ENCODE results near the gene TNFRSF12A.

The TNFRSF12A gene

DNA sequence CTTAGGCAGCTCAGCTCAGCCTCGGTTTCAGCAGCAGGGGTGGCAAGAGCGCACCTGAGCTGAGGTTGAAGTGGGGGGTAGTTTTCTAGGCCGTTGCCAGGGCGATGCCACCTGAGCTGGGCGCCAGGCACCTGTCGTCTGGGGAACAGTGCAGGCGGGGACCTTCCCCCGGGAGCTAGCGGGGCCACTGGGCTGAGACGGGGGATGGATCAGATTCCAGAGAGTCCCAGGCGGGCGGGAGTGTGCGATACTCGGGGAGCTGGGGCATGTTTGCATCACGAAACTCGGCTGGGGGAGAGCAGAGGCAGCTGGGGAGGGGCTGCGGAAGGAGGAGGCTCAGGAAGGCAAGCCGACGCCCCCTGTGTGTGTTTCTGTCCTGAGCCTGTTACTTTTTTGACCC, 7.9 kb upstream of the TNFRSF12A start:
- no peaks in the 10 kb centered on the region for H3K36me3 ChIP-seq (ENCODE audit: insufficient read depth, low read length)
- H3K4me3 ChIP-seq: no peak overlapping the region
- TF ChIP-seq FOXP2 (optimal IDR thresholded peaks at IDR 0.05; ENCODE audit: control extremely low read depth, extremely low read length, insufficient read depth): no peak
- no peak for TF ChIP-seq EZH2 (IDR thresholded peaks at IDR 0.05)
- no peak for TF ChIP-seq POLR2AphosphoS5 (IDR thresholded peaks at IDR 0.05; ENCODE audit: borderline replicate concordance, low read depth, low read length)
- H3K9me3 ChIP-seq (ENCODE audit: low read depth, low read length): no peaks in the 10 kb centered on the region
- no peak overlapping the region for H3K27ac ChIP-seq
- H3K9ac ChIP-seq (ENCODE audit: insufficient read length): no peak overlapping the region
- DNase-seq (ENCODE audit: low read depth, low spot score): no peak

DNA sequence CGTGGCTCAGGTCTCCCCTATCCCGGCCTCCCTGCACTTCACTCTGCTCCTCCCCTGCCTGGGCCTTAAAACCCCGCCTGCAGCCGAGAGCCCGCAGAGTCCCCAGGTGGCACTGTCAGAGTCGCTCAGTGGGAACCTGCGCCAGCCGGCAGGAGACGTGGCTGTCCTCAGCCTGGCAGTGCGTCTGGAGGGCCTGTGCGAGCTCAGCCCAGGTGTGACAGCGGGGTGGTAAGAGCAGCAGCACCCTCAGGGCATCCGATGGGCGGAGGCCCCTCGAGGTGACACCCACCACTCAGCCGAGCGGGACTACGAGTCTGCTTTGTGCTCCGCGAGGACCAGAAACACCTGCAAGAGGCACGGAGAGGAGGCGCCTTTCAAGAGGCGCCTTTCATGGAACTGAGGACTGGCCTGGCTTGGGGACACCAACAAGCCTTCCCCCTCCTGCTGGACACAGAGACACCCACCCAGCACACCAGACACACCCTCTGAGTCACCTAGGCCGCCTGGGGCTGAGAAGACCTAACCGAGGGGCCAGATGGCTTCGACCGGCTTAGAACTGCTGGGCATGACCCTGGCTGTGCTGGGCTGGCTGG, 7.2 kb upstream of the TNFRSF12A start, which contains the start of gene CLDN9:
TSS of gene CLDN9 (plus strand) at position 96 of the 593 bp plus-strand sequence. CDS start at position 536, 440 bp downstream.
- no peak within 1 kb of the TSS for H3K9ac ChIP-seq (ENCODE audit: insufficient read length)
- H3K36me3 ChIP-seq (ENCODE audit: insufficient read depth, low read length): no peaks in the 10 kb centered on the region
- H3K4me3 ChIP-seq: no peak within 1 kb of the TSS
- no peak for DNase-seq (ENCODE audit: low read depth, low spot score)
- H3K9me3 ChIP-seq (ENCODE audit: low read depth, low read length): no peaks in the 10 kb centered on the region
- no peak for TF ChIP-seq POLR2AphosphoS5 (IDR thresholded peaks at IDR 0.05; ENCODE audit: borderline replicate concordance, low read depth, low read length)
- TF ChIP-seq FOXP2 (optimal IDR thresholded peaks at IDR 0.05; ENCODE audit: control extremely low read depth, extremely low read length, insufficient read depth): no peak
- no peak for TF ChIP-seq EZH2 (IDR thresholded peaks at IDR 0.05)
- no peak within 1 kb of the TSS for H3K27ac ChIP-seq

DNA sequence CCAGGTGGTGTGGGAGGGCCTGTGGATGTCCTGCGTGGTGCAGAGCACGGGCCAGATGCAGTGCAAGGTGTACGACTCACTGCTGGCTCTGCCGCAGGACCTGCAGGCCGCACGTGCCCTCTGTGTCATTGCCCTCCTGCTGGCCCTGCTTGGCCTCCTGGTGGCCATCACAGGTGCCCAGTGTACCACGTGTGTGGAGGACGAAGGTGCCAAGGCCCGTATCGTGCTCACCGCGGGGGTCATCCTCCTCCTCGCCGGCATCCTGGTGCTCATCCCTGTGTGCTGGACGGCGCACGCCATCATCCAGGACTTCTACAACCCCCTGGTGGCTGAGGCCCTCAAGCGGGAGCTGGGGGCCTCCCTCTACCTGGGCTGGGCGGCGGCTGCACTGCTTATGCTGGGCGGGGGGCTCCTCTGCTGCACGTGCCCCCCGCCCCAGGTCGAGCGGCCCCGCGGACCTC, 6.6 kb upstream of the TNFRSF12A start:
- H3K27ac ChIP-seq: no peak overlapping the region
- H3K9ac ChIP-seq (ENCODE audit: insufficient read length): no peak overlapping the region
- no peaks in the 10 kb centered on the region for H3K36me3 ChIP-seq (ENCODE audit: insufficient read depth, low read length)
- DNase-seq (ENCODE audit: low read depth, low spot score): no peak
- H3K9me3 ChIP-seq (ENCODE audit: low read depth, low read length): no peaks in the 10 kb centered on the region
- H3K4me3 ChIP-seq: no peak overlapping the region
- TF ChIP-seq FOXP2 (optimal IDR thresholded peaks at IDR 0.05; ENCODE audit: control extremely low read depth, extremely low read length, insufficient read depth) (no peak), EZH2 (IDR thresholded peaks at IDR 0.05) (no peak), POLR2AphosphoS5 (IDR thresholded peaks at IDR 0.05; ENCODE audit: borderline replicate concordance, low read depth, low read length) (no peak)

DNA sequence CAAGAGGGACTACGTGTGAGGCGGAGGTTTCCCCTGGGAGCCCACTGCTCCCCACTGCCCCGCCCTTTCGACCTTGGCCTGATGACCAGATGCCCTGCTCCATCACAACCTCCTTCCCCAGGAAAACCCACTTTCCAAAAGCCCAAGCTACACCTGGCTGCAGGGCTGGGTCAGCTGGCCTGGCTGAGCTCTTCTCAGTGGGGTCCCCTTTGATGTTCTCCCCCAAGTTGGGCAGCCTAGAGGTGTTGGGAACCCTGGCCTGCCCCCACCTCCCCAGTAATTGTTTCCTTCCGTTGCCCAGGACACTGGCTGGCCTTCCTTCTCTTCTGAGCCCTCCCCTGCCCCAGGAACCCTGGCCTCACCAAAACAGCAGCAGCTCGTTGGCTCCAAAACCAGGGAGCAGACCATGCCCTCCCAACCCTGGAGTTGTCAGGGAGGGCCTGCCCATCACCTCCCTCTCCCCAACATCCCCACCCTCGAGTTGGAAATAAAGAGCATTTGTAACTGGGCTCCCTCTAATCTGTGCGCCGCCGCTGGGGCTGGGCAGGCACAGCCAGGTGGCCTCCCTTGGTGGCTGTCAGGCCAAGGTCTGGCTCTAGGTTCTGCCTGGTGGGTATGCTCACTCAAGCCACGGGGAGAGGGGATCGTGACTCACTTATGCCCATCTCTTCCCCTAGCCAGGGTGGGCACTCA, 6.0 kb upstream of the TNFRSF12A start:
- DNase-seq (ENCODE audit: low read depth, low spot score): no peak
- TF ChIP-seq POLR2AphosphoS5 (IDR thresholded peaks at IDR 0.05; ENCODE audit: borderline replicate concordance, low read depth, low read length): no peak
- no peak for TF ChIP-seq FOXP2 (optimal IDR thresholded peaks at IDR 0.05; ENCODE audit: control extremely low read depth, extremely low read length, insufficient read depth)
- no peak for TF ChIP-seq EZH2 (IDR thresholded peaks at IDR 0.05)
- H3K36me3 ChIP-seq (ENCODE audit: insufficient read depth, low read length): no peaks in the 10 kb centered on the region
- no peak overlapping the region for H3K27ac ChIP-seq
- H3K9ac ChIP-seq (ENCODE audit: insufficient read length): no peak overlapping the region
- no peaks in the 10 kb centered on the region for H3K9me3 ChIP-seq (ENCODE audit: low read depth, low read length)
- no peak overlapping the region for H3K4me3 ChIP-seq

DNA sequence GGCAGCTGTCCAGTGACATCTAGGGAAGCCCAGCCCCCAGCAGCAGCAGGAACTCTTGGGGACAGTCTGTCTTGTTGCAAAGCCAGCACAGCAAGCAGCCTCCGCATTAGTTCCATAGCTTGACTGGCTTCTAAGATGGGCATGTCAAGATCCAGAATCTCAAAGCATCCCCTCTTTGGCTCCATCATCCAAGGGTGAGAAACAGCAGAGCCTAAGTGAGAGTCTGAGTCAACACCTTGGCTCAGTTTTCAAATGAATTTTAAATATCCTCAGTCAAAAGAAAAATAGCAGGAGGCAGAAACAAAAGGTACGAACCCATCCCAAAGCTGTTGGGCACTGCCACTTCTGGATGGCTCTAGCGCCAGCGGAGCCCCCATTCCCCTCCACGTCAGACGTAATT, 5.2 kb upstream of the TNFRSF12A start:
- H3K9ac ChIP-seq (ENCODE audit: insufficient read length): no peak overlapping the region

DNA sequence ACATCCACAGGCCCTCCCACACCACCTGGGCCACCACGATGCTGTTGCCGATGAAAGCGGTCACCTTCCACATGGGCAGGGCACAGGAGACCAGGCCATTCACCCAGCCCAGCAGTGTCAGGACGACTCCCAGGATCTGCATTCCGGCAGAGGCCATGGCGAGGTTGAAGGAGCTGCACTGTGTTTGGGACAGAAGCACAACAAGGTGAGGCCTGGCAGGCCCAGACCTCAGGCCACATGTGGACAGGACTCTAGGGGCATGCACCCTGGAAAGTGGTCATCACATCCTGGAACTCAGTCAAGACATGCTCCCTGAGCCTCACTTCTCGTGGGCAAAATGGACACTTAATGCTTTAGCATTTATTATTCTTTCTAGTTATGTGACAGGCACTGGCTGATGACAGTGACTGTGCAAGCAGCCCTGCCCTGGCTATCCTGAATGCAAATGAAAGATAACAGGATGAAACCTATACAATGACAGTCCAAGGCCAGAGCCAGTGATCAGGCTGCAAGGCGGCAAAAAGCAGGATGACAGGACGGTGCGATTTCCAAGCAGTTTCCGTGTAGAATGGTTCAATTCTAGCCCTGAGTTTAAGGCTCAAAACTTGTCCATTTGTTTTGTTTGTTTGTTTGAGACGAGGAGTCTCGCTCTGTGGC, 4.2 kb upstream of the TNFRSF12A start:
- Histone ChIP-seq H3K9me3 (ENCODE audit: low read depth, low read length) (no peaks in the 10 kb centered on the region), H3K4me3 (no peak overlapping the region), H3K9ac (ENCODE audit: insufficient read length) (no peak overlapping the region), H3K36me3 (ENCODE audit: insufficient read depth, low read length) (no peaks in the 10 kb centered on the region), H3K27ac (no peak overlapping the region)
- no peak for TF ChIP-seq EZH2 (IDR thresholded peaks at IDR 0.05)
- no peak for TF ChIP-seq FOXP2 (optimal IDR thresholded peaks at IDR 0.05; ENCODE audit: control extremely low read depth, extremely low read length, insufficient read depth)
- TF ChIP-seq POLR2AphosphoS5 (IDR thresholded peaks at IDR 0.05; ENCODE audit: borderline replicate concordance, low read depth, low read length): no peak
- no peak for DNase-seq (ENCODE audit: low read depth, low spot score)

More for the DNA sequence above, 5.2 kb upstream of the TNFRSF12A start:
- no peak for DNase-seq (ENCODE audit: low read depth, low spot score)
- H3K9me3 ChIP-seq (ENCODE audit: low read depth, low read length): no peaks in the 10 kb centered on the region
- no peaks in the 10 kb centered on the region for H3K36me3 ChIP-seq (ENCODE audit: insufficient read depth, low read length)
- H3K4me3 ChIP-seq: no peak overlapping the region
- H3K27ac ChIP-seq: no peak overlapping the region
- TF ChIP-seq POLR2AphosphoS5 (IDR thresholded peaks at IDR 0.05; ENCODE audit: borderline replicate concordance, low read depth, low read length): no peak
- no peak for TF ChIP-seq FOXP2 (optimal IDR thresholded peaks at IDR 0.05; ENCODE audit: control extremely low read depth, extremely low read length, insufficient read depth)
- TF ChIP-seq EZH2 (IDR thresholded peaks at IDR 0.05): no peak

DNA sequence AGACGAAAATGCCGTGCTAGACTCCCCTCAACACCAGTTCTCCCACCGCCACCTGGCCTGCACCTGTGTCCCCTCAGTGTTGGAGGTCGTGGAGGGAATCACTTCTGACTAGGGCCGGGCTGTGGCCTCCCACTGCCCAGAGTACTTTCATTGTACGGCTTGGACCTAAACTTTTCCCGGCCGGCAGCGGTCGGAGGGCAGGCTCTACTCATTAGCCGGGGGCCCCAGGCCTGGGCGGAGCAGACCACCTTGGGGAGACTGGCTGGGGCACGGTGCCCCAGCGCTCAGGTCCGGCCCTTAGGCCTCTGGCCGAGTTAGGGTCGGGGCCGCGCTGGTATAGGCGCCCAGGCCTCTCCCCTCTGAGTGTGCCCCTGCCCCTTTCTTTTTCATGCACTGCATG, 2.8 kb upstream of the TNFRSF12A start:
- Histone ChIP-seq H3K9me3 (ENCODE audit: low read depth, low read length) (no peaks in the 10 kb centered on the region), H3K36me3 (ENCODE audit: insufficient read depth, low read length) (no peaks in the 10 kb centered on the region), H3K4me3 (no peak overlapping the region), H3K9ac (ENCODE audit: insufficient read length) (no peak overlapping the region), H3K27ac (no peak overlapping the region)
- no peak for DNase-seq (ENCODE audit: low read depth, low spot score)
- TF ChIP-seq EZH2 (IDR thresholded peaks at IDR 0.05) (no peak), FOXP2 (optimal IDR thresholded peaks at IDR 0.05; ENCODE audit: control extremely low read depth, extremely low read length, insufficient read depth) (no peak), POLR2AphosphoS5 (IDR thresholded peaks at IDR 0.05; ENCODE audit: borderline replicate concordance, low read depth, low read length) (no peak)

DNA sequence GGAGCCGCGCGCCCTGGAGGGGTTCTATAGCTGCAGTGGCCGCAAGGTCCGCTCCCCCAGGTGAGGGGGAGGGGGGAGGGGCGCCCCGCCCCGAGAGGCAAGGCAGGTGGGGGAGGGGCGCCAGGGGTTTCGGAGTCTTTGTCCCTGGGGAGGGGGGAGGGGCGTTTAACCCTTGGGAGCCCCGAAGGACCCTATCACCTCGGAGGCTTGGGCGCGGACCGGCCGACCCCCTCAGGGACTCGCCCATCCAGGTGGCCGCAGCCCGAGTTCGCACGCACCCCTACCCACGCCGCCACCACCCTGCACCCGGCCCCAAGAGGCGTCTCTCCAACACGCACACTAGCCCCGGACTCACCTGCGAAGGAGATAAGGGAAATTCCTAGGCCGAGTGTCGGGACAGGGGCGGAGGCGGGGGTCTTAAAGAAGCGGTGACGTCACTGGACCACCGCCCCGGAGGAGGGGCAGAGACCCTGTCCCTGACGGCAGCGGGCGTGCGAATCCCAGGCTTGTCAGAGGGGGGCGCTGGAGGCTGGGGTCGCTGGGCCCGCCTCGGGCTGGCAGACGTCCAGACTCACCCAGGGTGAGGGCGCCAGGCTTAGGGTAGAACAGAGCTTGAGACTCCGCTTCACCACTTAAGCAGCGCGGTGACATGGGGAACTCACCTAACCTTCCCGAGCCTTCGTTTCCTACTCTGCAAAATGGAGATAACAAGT, 2.2 kb upstream of the TNFRSF12A start, which contains the start of gene CLDN6:
TSS of gene CLDN6 (minus strand) at position 390 of the 713 bp plus-strand sequence. CDS start 2,162 bp downstream, outside the sequence.
- no peak within 1 kb of the TSS for H3K27ac ChIP-seq
- H3K36me3 ChIP-seq (ENCODE audit: insufficient read depth, low read length): no peaks in the 10 kb centered on the region
- 0 out of 2 replicates have a peak within 1 kb of the TSS, but pooled peaks have one; percentile 25 for H3K4me3 ChIP-seq
- H3K9ac ChIP-seq (ENCODE audit: insufficient read length): no peak within 1 kb of the TSS
- H3K9me3 ChIP-seq (ENCODE audit: low read depth, low read length): no peaks in the 10 kb centered on the region
- no peak for DNase-seq (ENCODE audit: low read depth, low spot score)
- TF ChIP-seq POLR2AphosphoS5 (IDR thresholded peaks at IDR 0.05; ENCODE audit: borderline replicate concordance, low read depth, low read length): no peak
- TF ChIP-seq FOXP2 (optimal IDR thresholded peaks at IDR 0.05; ENCODE audit: control extremely low read depth, extremely low read length, insufficient read depth): no peak
- TF ChIP-seq EZH2 (IDR thresholded peaks at IDR 0.05): no peak

Measured in SK-N-MC (cell line).